D341Med (cell line): ENCODE data around the gene KCNJ18.
"Not testable (repeated sequence)": the region's sequence is repeated elsewhere in the genome, so short reads cannot be mapped to it uniquely, and the experiment has no call there.

Source experiments
- DNase-seq: peaks from one replicate; pipeline ENCODE4 v3.0.0; 2012; ENCODE audit warnings: low spot score

Gene KCNJ18

GRCh38 chr17:21691883-21692703 lies at the start of gene KCNJ18:
KCNJ18 (plus strand) TSS chr17:21692523; CDS start chr17:21702787, 10,264 bp downstream.
- not testable (repeated sequence) for DNase-seq

- DNase-seq = not testable (repeated sequence)
These were observed 44.2 kb upstream of the KCNJ18 start for GRCh38 chr17:21648125-21648524.

GRCh38 chr17:21650043-21650442 lies 42.3 kb upstream of the KCNJ18 start:
- not testable (repeated sequence) for DNase-seq

GRCh38 chr17:21652049-21652448 lies 40.3 kb upstream of the KCNJ18 start:
- not testable (repeated sequence) for DNase-seq

- peak; percentile 1 for DNase-seq
These were observed 39.1 kb upstream of the KCNJ18 start for GRCh38 chr17:21653211-21653610.

GRCh38 chr17:21656518-21657309 lies 35.6 kb upstream of the KCNJ18 start:
- not testable (repeated sequence) for DNase-seq

GRCh38 chr17:21659635-21660034 lies 32.7 kb upstream of the KCNJ18 start:
- DNase-seq = not testable (repeated sequence)

- not testable (repeated sequence) for DNase-seq
These were observed 30.9 kb upstream of the KCNJ18 start for GRCh38 chr17:21661455-21661854.

GRCh38 chr17:21663166-21663565 lies 29.2 kb upstream of the KCNJ18 start:
- not testable (repeated sequence) for DNase-seq

- DNase-seq = not testable (repeated sequence)
These were observed 28.5 kb upstream of the KCNJ18 start for GRCh38 chr17:21663614-21664474.

- not testable (repeated sequence) for DNase-seq
These were observed 27.2 kb upstream of the KCNJ18 start for GRCh38 chr17:21665171-21665570.

- not testable (repeated sequence) for DNase-seq
These were observed 26.3 kb upstream of the KCNJ18 start for GRCh38 chr17:21665935-21666493.

GRCh38 chr17:21666711-21667412 lies 25.5 kb upstream of the KCNJ18 start:
- DNase-seq = not testable (repeated sequence)

- DNase-seq = not testable (repeated sequence)
These were observed 24.8 kb upstream of the KCNJ18 start for GRCh38 chr17:21667413-21668117.

- not testable (repeated sequence) for DNase-seq
These were observed 24.2 kb upstream of the KCNJ18 start for GRCh38 chr17:21668118-21668488.

- not testable (repeated sequence) for DNase-seq
These were observed 23.4 kb upstream of the KCNJ18 start for GRCh38 chr17:21668746-21669508.

GRCh38 chr17:21669616-21670360 lies 22.5 kb upstream of the KCNJ18 start:
- not testable (repeated sequence) for DNase-seq

GRCh38 chr17:21670361-21671155 lies 21.8 kb upstream of the KCNJ18 start:
- DNase-seq = not testable (repeated sequence)
